HG02870 (cell line): ENCODE data around the gene GCGR.

Source experiments
- ATAC-seq: cut with Tn5 transposase; IDR thresholded peaks from one replicate; pipeline ENCODE4 v1.9.1; 2021; ENCODE audit warnings: mild to moderate bottlenecking, moderate library complexity; ENCODE audit not compliant: unreplicated experiment

GCGR gene

DNA sequence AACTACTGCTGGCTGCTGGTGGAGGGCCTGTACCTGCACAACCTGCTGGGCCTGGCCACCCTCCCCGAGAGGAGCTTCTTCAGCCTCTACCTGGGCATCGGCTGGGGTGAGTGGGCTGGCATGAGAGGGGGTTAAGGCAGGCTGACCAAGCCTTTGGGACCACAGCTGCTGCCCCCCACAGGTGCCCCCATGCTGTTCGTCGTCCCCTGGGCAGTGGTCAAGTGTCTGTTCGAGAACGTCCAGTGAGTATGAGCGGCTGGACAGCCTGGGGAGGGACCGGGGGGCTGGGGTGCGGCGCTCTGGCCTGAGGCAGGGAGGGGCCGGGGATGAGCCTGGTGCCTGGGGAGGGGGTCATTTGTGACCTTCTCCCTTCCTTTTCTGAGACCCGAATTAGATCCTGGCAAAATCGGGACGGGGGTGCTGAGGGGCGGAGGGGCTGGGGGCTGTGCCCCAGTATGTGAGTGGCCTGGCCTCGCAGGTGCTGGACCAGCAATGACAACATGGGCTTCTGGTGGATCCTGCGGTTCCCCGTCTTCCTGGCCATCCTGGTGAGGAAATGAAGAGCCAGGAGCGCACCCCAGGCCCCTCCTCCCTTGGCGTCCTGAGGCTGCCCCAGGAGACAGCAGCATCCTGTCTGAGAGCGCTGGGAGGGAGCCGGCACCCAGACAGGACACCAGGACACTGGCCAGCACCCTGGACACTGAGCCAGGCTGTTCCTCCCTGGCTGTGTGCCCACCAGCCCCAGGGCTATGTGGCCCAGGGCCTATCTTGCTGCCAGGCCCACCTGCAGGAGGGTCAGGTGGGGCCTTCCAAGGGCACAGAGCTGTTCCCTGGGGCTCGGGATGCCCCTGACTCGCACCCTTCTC is 8.0 kb downstream of the GCGR start:
- ATAC-seq, result no peak

DNA sequence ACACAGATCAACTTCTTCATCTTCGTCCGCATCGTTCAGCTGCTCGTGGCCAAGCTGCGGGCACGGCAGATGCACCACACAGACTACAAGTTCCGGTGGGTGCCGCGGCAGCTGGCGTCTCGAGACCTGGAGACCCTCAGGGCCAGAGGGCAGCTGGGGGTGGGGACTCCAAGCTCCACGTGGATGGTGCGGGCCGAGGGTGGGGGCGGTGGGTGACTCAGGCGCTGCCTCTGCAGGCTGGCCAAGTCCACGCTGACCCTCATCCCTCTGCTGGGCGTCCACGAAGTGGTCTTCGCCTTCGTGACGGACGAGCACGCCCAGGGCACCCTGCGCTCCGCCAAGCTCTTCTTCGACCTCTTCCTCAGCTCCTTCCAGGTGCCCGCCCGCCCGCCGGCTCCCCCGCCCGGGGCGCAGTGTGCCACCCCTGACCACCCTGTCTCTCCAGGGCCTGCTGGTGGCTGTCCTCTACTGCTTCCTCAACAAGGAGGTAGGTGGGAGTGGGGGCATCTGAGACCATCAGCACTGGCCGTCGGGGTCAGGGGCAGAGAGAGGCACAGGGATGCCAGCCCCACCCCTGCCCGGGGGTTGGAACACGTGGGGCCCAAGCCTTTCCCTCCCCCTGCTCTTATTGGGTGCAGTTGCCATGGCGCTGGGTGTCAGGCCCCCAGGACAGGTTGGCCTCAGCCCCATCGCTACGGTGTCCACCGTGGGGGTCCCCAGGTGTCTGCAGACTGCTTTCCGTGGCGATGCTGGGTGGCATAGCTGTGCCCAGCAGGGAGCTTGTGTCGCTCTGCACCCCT is 8.8 kb downstream of the GCGR start:
- no peak for ATAC-seq

DNA sequence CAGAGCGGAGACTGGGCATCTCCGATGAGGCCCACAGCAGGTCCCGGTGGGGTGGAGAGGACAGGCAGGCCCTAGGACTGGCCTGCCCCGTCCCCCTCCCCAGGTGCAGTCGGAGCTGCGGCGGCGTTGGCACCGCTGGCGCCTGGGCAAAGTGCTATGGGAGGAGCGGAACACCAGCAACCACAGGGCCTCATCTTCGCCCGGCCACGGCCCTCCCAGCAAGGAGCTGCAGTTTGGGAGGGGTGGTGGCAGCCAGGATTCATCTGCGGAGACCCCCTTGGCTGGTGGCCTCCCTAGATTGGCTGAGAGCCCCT is 9.4 kb downstream of the GCGR start:
- no peak for ATAC-seq

DNA sequence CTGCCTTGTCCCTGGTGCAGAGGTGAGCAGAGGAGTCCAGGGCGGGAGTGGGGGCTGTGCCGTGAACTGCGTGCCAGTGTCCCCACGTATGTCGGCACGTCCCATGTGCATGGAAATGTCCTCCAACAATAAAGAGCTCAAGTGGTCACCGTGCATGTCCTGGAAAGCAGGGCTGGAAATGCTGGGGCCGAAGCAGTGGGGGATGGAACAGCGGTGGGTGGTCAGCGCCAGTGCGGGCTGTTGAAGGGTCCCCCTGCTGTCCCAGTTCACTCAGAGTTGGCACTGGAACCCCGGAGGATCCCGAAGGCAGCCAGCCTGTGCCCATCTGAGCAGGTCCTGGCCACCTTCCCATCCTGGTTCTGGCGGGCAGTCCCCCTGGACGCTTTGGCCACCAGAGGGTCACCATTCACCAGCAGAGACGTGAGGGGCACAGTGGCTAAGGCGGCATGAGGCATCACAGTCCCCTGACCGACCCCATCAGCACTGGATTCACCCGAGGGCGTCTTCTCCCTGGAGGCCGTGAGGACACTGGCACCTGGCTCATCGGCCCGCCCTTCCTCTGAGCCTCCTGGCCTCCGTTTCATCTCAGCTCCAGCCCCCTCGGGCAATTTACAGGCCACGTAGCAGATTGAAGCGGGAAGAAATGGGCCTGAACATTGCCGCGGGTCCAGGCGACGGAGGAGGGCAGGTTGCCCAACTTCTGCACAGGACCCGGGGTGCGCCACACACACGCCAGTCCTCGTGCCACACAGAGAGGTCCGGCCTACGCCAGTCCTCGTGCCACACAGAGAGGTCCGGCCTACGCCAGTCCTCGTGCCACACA is 10.1 kb downstream of the GCGR start:
- ATAC-seq, result no peak

DNA sequence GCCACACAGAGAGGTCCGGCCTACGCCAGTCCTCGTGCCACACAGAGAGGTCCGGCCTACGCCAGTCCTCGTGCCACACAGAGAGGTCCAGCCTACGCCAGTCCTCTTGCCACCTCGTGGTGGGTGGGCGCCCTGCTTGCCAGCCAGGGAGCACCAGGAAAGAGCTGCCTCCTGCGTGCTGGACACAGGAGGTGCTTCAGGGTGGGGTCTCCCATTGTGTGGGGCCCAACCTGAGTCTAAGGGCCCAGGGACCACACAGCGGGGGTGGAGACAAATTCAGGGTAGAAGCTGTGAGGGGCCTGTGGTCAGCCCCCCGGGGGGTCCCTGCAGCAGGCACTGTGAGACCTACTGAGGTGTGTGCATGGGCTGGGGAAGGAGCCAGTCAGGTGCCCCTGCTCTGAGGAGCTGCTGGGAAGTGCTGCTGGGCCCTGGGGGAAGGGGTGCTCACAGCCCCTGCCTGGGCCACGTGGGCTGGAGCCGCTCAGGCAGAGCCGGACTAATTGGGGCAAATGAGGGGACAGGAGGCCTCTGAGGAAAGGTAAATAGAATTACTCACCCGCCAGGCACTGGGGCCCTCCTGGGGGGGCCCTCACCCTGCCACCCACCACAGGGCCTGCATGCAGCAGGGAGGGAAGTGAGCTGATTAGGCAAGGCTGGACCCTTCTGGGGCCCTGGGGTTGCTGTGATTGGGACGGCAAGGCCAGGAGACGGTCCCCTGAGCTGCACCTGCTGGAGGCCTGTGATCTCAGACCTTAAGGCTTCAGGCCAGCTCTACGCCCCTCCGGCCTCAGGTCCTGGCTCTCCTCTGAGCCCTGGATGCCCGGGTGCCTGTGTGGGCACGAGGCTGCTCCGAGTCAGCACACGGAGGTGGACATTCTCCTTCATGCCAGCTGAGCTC is 11.0 kb downstream of the GCGR start:
- no peak for ATAC-seq

DNA sequence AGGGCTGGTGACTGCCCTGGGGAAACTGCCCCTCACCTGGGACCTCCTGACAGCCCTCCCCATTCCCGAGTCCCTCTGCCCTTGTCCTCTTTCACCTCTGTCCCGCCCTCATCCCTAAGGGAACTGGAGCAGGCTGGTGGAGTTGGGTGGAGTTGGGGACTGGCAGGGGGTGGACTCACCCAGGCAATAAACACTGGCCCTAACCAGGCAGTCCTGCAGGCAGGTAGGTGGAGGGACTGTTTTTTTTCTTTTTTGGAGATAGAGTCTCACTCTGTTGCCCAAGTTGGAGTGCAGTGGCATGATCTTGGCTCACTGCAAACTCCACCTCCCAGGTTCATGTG is 11.7 kb downstream of the GCGR start:
- no peak for ATAC-seq

DNA sequence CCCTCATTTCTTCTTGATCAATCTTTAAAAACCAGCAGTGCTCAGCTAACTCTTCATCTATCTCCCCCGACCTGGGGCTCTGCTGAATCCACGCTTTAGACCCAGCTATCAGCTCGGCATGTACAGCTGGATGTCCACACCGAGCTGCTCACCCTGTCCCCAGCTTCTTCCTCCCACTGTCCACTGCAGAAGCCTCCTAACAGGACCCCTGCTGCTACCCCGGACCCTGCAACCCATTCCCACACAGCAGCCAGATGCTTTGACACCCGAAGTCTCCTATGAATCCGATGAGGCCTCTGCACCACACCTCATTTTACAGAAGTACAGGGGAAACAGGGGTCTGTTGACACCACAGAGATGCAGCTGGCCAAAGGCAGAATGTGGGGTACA is 13.8 kb downstream of the GCGR start:
- ATAC-seq, result no peak

DNA sequence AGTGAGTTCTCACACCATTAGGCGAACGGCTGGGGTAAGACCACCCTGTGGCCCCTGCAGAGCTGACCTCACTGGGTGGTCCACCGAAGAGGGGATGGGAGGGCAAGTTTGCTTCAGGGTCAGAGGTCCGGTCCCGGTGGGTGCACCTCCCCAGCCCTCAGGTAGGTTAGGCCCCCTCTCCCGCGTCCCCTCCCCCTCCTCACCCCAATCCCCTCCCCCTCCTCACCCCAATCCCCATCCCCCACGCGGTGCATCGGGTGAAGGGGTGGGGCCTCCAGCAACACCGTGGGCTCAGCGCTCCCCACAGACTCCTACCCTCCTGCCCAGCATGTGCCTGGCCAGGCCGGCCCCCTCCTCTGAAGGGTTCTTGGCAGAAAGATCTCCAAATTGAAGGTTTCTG is 15.8 kb downstream of the GCGR start:
- no peak for ATAC-seq

DNA sequence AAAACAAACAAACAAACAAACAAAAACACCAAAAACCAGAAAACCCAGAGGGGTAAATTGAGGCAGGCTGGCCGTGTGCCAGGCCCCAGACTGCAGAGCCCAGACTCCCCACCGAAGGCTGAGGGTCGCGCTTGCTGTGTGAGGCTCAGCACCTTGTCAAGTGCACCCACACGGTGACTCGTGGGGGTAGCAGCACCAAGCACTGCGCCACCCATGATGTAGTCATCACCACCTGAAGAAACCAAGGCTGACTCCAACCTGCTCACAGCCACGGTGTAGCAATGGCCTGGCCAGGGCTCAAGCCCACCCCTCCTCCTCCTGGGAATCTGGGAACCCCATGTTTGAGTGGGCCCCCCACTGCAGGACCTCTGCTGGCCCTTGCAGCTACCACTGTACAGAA is 17.2 kb downstream of the GCGR start:
- ATAC-seq, result no peak

DNA sequence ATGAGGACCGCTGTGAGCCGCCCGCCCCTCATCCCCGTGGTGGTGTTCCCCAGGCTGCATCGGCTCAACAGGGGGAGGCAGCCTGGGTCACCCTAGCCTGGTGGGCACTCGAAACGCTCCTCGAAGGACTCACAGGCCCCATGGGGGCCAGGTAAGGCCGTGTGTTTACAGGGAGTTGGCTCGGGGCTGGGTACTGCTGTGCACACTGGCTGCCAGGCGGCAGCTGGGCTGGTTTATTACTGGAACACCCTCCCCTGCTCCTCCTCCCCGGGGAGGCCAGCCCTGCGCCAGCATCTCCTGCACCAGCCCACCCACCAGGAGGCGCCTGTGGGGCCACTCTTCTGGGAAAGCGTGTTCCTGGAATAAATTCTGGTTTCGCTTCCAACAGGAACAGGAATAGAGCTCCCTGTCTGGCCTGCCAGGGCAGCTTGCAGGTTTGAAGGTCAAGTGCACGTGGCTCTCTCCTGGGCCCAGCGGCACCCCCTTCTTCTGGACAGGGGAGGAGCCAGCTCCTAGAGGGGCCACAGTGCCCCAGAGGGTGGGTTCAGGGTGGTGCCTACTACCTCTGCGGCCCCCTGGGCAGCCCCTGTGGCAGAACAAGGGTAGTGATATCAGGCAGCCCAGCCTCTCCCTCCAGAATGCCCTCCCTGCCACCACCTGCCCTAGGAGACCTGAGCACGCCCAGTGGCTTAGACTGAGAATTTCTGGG is 17.8 kb downstream of the GCGR start:
- no peak for ATAC-seq

DNA sequence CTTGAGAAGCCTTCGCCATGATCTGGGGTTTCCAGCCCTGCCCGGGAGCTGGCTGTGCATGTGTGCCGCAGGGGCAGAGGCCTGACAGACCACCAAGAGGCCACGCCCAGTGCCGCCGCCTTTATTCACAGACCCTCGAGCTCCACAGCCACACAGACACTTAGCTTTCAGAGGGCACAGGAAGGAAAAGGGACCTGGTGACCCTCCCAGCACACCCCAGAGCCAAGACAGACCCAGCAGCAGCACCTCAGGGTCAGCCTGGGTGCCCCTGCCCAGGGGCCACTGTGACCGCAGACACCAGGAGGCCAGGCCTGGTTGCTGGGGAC is 18.3 kb downstream of the GCGR start:
- no peak for ATAC-seq

DNA sequence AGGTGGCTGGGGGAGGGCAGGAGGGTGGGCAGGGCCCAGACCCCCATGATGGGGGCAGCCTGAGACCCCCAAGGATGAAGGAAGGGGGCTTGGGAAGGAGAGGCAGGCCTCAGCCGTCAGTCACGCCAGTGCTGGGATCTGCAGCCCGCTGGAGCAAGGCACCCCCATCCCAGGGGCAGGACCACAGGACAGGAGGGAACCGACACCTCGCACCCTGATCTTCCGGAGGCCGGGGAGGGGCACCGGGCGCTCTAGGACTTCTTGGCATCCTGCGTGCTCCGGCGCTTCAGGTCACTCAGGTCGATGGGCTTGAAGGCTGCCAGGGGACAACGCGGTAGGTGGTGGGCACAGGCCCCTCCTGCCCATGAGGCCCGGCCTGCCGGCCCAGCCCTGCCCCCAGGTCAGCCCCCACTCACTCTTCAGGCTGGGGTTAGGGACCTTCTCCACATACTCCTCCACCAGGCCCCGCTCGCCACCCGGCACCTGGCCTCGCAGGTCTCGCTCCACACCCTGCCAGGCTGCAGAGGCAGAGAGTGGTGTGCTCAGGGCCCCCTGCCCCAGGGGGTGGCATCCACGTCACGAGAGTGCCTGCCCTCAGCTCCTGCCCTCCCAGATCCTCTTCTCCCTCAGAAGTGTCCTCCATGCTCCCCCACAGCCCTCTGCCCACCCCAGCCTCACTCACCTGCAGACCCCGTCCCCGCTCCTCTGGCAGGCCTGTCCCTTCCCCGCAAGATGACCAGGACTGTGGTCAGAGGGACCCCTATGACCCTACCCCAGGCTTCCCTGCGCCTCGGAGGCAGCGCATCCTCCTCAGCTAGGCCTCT is 19.3 kb downstream of the GCGR start:
- no peak for ATAC-seq

DNA sequence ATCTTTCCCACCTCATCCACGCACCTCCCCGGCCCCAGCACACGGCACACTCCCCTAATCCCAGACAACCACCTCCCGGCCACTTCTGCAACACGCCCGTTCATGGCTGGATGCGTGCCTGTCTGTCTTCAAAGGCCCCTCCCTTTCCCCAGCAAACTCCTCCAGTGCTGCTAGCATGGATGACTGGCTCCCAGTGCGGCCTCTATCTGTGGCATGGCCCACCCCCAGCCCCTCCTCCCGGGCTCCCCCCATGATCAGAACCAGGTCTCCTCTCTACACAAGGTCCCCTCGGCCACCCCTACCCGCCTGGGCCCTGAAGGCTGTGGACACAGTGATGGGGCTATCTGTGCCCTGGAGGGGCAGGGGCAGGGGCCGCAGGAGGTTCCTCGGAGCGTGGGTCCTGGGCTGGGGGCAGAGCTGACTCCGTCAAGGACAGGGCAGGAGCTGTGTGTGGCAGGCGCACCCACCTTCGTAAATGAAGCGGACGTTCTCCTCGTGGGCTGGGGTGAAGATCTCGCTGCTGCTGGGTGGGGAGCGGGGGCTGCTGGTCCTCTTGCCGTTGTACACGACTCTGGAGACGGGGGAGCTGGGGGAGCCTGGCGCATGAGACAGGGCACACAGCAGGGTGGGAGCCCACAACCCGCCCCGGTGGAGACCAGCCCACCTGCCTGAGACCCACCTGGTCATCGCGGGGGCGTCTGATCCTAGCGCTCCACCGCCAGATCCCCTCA is 20.0 kb downstream of the GCGR start:
- ATAC-seq, result no peak

DNA sequence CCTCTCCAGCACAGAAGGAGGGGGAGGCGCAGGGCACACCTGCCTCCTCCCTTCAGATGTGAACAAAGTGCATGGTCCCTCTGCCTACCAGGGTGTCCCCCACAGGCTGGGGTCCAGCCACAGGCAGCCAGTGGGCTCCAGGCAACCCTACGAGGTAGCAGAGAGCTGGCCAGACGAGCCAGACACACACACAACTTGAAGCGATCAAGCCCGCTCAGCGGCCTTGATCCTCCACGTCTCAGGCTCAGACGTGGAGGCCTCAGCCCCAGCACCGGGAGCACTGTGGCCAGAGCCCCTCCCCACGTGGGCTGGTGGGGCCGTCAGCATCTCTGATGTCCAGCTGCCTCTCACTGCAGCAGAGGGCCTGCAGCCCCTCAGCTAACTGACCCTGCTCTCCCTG is 20.6 kb downstream of the GCGR start:
- no peak for ATAC-seq

DNA sequence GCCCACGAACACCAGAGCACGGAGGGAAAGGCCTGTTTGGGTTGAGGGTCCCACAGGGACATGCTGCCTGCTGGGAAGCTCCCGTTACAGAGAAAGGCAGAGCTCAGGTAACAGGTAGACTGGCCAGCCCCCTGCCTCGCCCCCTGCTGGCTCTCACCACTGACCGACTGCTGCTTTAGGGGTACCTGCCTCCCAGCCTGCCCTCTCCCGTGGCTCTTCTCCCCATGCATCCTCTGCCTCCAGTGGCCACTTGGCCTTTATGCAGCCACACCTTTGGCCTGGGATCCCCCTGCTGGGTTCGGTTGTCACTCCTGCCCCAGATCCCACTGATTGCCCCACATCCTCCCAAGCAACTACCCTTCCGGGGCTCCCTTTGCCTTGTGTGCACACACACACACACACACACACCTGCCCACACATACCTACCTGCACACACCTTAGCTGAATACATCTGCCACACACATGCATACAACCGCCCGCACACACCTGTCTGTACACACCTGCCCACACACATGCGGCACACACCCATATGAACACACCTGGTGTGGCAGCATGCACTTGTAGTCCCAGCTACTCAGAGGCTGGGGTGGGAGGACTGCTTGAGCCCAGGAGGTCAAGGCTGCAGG is 22.0 kb downstream of the GCGR start:
- ATAC-seq, result no peak

DNA sequence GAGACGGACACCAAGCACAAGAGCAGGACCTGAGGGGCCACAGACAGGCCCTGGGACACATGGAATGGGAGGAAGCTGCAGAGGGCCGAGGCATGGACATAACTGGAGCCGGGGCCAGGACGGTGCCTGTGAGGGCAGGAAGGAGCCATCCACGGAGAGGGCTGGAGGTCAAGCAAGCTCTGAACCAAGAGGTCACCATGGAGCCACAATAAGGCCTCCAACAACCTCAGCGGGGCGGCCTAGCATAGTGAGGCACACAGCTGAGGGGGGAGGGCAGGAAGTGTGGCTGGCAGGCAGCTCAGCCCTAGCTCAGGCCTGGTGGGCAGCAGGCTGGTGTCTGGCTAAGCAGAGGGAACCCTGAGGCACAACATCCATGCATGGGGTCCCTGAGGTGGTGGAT is 24.7 kb downstream of the GCGR start:
- no peak for ATAC-seq

DNA sequence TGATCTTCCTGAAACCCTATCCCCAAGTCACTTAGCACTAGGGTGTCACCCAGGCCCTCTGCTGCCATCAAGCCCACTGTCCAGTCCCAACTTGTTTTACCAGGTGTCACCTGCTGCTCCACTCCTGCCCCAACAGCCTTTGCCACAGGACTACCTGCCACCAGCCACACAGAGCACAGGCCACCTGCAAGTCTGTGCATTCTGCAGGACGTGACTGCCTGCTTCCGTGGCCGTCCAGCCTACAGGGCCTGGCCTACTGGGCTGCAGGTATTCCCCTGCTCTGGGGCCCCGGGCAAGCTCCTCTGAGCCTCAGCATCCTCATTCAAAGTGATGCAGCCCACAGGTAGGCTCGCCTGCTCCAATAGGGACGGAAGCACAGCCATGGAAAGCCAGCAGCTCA is 25.9 kb downstream of the GCGR start:
- no peak for ATAC-seq

DNA sequence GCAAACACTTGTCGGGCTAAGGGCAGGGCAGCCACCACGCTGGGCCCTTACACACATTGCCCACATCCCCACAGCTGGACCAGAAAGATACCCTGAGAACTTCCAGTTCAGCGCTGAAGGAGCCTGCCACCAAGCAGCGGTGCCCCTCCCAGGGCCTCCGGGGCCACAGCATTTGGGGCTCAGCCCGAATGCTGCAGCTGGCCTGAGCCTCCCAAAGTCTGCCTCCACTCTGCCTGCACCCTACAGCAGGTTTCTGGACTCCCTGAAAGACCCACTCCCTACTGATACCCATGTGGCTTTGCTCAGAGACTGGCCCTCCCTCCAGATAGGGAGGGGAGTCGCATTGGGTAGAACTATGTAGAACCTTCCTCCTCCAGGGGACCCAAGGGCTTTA is 27.6 kb downstream of the GCGR start:
- no peak for ATAC-seq
